ENCODE measurements around the gene SLC12A8.

Gene SLC12A8

GRCh38 chr3:125052624-125053303 is 159.8 kb downstream of the SLC12A8 start:
- no peaks in the 10 kb centered on the region for H3K27me3 ChIP-seq (ENCODE audit: control insufficient read depth, insufficient read depth, low read length)
- H3K4me1 ChIP-seq = peaks cover 3% of the 10 kb centered on the region
- no peak for TF ChIP-seq CTCF (IDR thresholded peaks at IDR 0.05)
- peak overlapping the region; percentile 38 for H3K4me2 ChIP-seq (ENCODE audit: low read length)
- peak overlapping the region; percentile 43 for H3K27ac ChIP-seq
- H3K36me3 ChIP-seq (ENCODE audit: control insufficient read depth, insufficient read depth, low read length) = no peaks in the 10 kb centered on the region
- no peaks in the 10 kb centered on the region for H3K9me3 ChIP-seq (ENCODE audit: control insufficient read depth, low read length)
- H3K9ac ChIP-seq = no peak overlapping the region
- H3K79me2 ChIP-seq = no peaks in the 10 kb centered on the region
- H2AFZ ChIP-seq = no peak overlapping the region
- peak overlapping the region; percentile 4 for H3K4me3 ChIP-seq (ENCODE audit: low read depth, low read length)

GRCh38 chr3:125051715-125052581 is 160.6 kb downstream of the SLC12A8 start:
- no peaks in the 10 kb centered on the region for H3K9me3 ChIP-seq (ENCODE audit: control insufficient read depth, low read length)
- H3K4me1 ChIP-seq = peaks cover 3% of the 10 kb centered on the region
- H3K36me3 ChIP-seq (ENCODE audit: control insufficient read depth, insufficient read depth, low read length) = no peaks in the 10 kb centered on the region
- H3K4me3 ChIP-seq (ENCODE audit: low read depth, low read length) = peak overlapping the region; percentile 5
- H3K27ac ChIP-seq = peak overlapping the region; percentile 43
- H3K79me2 ChIP-seq = peaks cover under 1% of the 10 kb centered on the region
- H3K4me2 ChIP-seq (ENCODE audit: low read length) = peak overlapping the region; percentile 38
- H3K9ac ChIP-seq = no peak overlapping the region
- H2AFZ ChIP-seq = no peak overlapping the region
- TF ChIP-seq CTCF (IDR thresholded peaks at IDR 0.05) = no peak
- H3K27me3 ChIP-seq (ENCODE audit: control insufficient read depth, insufficient read depth, low read length) = no peaks in the 10 kb centered on the region

GRCh38 chr3:125051205-125051604 is 161.3 kb downstream of the SLC12A8 start:
- H3K4me3 ChIP-seq (ENCODE audit: low read depth, low read length) = no peak overlapping the region
- no peak overlapping the region for H3K27ac ChIP-seq
- no peak for TF ChIP-seq CTCF (IDR thresholded peaks at IDR 0.05)
- no peaks in the 10 kb centered on the region for H3K9me3 ChIP-seq (ENCODE audit: control insufficient read depth, low read length)
- H3K4me2 ChIP-seq (ENCODE audit: low read length) = no peak overlapping the region
- peaks cover 2% of the 10 kb centered on the region for H3K79me2 ChIP-seq
- no peak overlapping the region for H3K9ac ChIP-seq
- no peak overlapping the region for H2AFZ ChIP-seq
- H3K36me3 ChIP-seq (ENCODE audit: control insufficient read depth, insufficient read depth, low read length) = no peaks in the 10 kb centered on the region
- H3K4me1 ChIP-seq = no peaks in the 10 kb centered on the region
- H3K27me3 ChIP-seq (ENCODE audit: control insufficient read depth, insufficient read depth, low read length) = no peaks in the 10 kb centered on the region

- no peak overlapping the region for H3K4me2 ChIP-seq (ENCODE audit: low read length)
- no peak for TF ChIP-seq CTCF (IDR thresholded peaks at IDR 0.05)
- H3K4me1 ChIP-seq = no peaks in the 10 kb centered on the region
- H3K27ac ChIP-seq = no peak overlapping the region
- H3K4me3 ChIP-seq (ENCODE audit: low read depth, low read length) = no peak overlapping the region
- H2AFZ ChIP-seq = no peak overlapping the region
- peaks cover 2% of the 10 kb centered on the region for H3K79me2 ChIP-seq
- H3K9ac ChIP-seq = no peak overlapping the region
- H3K36me3 ChIP-seq (ENCODE audit: control insufficient read depth, insufficient read depth, low read length) = no peaks in the 10 kb centered on the region
- H3K9me3 ChIP-seq (ENCODE audit: control insufficient read depth, low read length) = no peaks in the 10 kb centered on the region
- no peaks in the 10 kb centered on the region for H3K27me3 ChIP-seq (ENCODE audit: control insufficient read depth, insufficient read depth, low read length)
These were observed 162.0 kb downstream of the SLC12A8 start for GRCh38 chr3:125050488-125051090.

Data from parathyroid adenoma (tissue), 2 donors.